Transverse colon (tissue), 4 donors: Measurements from ENCODE around the gene FYB2.

Experiments used
- CTCF ChIP-seq, 5 experiments: fragments of 200-600 bp in 3 of 5; fragments of 450-650 bp in 2 of 5; sonication (generic) in 3 of 5; IDR thresholded peaks; 1 replicate in 2 of 5; 2 replicates in 3 of 5; pipeline ENCODE4 v1.5.1; 2016 to 2017; ENCODE audit warnings: antibody characterized with exemption in 5 of 5, inconsistent platforms in 3 of 5, mild to moderate bottlenecking in 2 of 5, moderate library complexity in 1 of 5
- POLR2AphosphoS5 ChIP-seq, 3 donors: sonication (generic); formaldehyde crosslinking; IDR thresholded peaks; one replicate each; pipeline ENCODE4 v1.6.1; 2016; ENCODE audit warnings: antibody characterized with exemption in 3 of 3

- TF ChIP-seq POLR2AphosphoS5 (IDR thresholded peaks at IDR 0.05): no peak
- no peak for TF ChIP-seq CTCF (IDR thresholded peaks at IDR 0.05)
Measured at GRCh38 chr1:56811331-56811730, 7.9 kb downstream of the FYB2 start.
